GM23338 (cell line): Measurements from ENCODE around the gene FUT4. TPM values are rescaled to one million over a fixed set of nuclear protein-coding genes. Genes with fewer than 3 reads are reported as not detected.

Source experiments
- ATAC-seq: fragments of 200-7000 bp; cut with Tn5 transposase; 3 replicates; pipeline ENCODE4 v1.9.1; 2020
- DNase-seq: peaks from one replicate; pipeline ENCODE4 v3.0.0-alpha.2; 2015; ENCODE audit warnings: low spot score
- H2AFZ ChIP-seq: fragments of 200-600 bp; sonication (generic); 2 replicates; pipeline ENCODE4 v1.8.0; 2016; ENCODE audit warnings: antibody characterized with exemption, mild to moderate bottlenecking, moderate library complexity
- H3F3A ChIP-seq: fragments of 200-600 bp; sonication (generic); replicated peaks from 2 replicates; pipeline ENCODE4 v1.8.0; 2017; ENCODE audit warnings: antibody characterized with exemption, mixed run types, low read depth
- H3K27ac ChIP-seq: fragments of 200-600 bp; sonication (generic); 2 replicates; pipeline ENCODE4 v1.6.1; 2016; ENCODE audit warnings: low read depth
- H3K27me3 ChIP-seq: fragments of 200-600 bp; sonication (generic); 2 replicates; pipeline ENCODE4 v1.8.0; 2016; ENCODE audit warnings: mild to moderate bottlenecking, mixed run types, moderate library complexity; ENCODE audit not compliant: insufficient read depth
- H3K36me3 ChIP-seq: fragments of 200-600 bp; sonication (generic); 2 replicates; pipeline ENCODE4 v1.8.0; 2016; ENCODE audit warnings: mild to moderate bottlenecking; ENCODE audit not compliant: insufficient read depth
- H3K4me1 ChIP-seq: fragments of 200-600 bp; sonication (generic); 2 replicates; pipeline ENCODE4 v1.8.0; 2016; ENCODE audit warnings: mild to moderate bottlenecking, moderate library complexity; ENCODE audit not compliant: insufficient read depth
- H3K4me2 ChIP-seq: fragments of 200-600 bp; sonication (generic); 2 replicates; pipeline ENCODE4 v1.7.1; 2017; ENCODE audit warnings: mixed run types
- H3K4me3 ChIP-seq: fragments of 200-600 bp; sonication (generic); 2 replicates; pipeline ENCODE4 v1.6.1; 2016; ENCODE audit warnings: mixed run types
- H3K79me2 ChIP-seq: fragments of 200-600 bp; sonication (generic); replicated peaks from 2 replicates; pipeline ENCODE4 v1.8.0; 2017; ENCODE audit warnings: mild to moderate bottlenecking; ENCODE audit not compliant: insufficient read depth
- H3K9me2 ChIP-seq: fragments of 200-600 bp; sonication (generic); 2 replicates; pipeline ENCODE4 v1.8.0; 2017; ENCODE audit not compliant: insufficient read depth
- H4K20me1 ChIP-seq: fragments of 200-600 bp; sonication (generic); replicated peaks from 2 replicates; pipeline ENCODE4 v1.8.0; 2017; ENCODE audit warnings: mild to moderate bottlenecking; ENCODE audit not compliant: insufficient read depth
- H3K27ac Mint-ChIP-seq: 2 replicates; pipeline ENCODE4 v1.8.0; 2020; ENCODE audit warnings: inconsistent platforms, mild to moderate bottlenecking, moderate library complexity, mixed read lengths
- H3K27me3 Mint-ChIP-seq: 3 replicates; pipeline ENCODE4 v1.8.0; 2022; ENCODE audit warnings: low read depth, mild to moderate bottlenecking, moderate library complexity, mixed read lengths, inconsistent platforms; ENCODE audit not compliant: insufficient read depth, poor library complexity
- H3K36me3 Mint-ChIP-seq: 3 replicates; pipeline ENCODE4 v1.8.0; 2021; ENCODE audit warnings: low read depth, mild to moderate bottlenecking, inconsistent platforms, moderate library complexity, mixed read lengths
- H3K4me1 Mint-ChIP-seq: 3 replicates; pipeline ENCODE4 v1.8.0; 2020; ENCODE audit warnings: mild to moderate bottlenecking, inconsistent platforms, mixed read lengths
- H3K4me3 Mint-ChIP-seq: 3 replicates; pipeline ENCODE4 v1.8.0; 2021; ENCODE audit warnings: moderate library complexity, mild to moderate bottlenecking, inconsistent platforms, mixed read lengths
- H3K9me3 Mint-ChIP-seq: 3 replicates; pipeline ENCODE4 v1.8.0; 2020; ENCODE audit warnings: moderate library complexity, mild to moderate bottlenecking, inconsistent platforms, mixed read lengths
- CREB1 ChIP-seq: fragments of 250-450 bp; sonication (Bioruptor Pico); IDR thresholded peaks from 2 replicates; pipeline ENCODE4 v1.5.0; 2020; ENCODE audit warnings: low read depth, mild to moderate bottlenecking, moderate library complexity
- CTCF ChIP-seq, 2 experiments: fragments of 200-600 bp in 1 of 2; sonication (generic) in 1 of 2; conservative IDR thresholded peaks; 2 replicates each; pipeline versions ENCODE4 v1.5.1 to v1.6.1; 2016 to 2017; ENCODE audit warnings: antibody characterized with exemption in 2 of 2, low read depth in 2 of 2, mild to moderate bottlenecking in 2 of 2, moderate library complexity in 1 of 2
- EZH2 ChIP-seq: fragments of 200-600 bp; sonication (generic); IDR thresholded peaks from one replicate; pipeline ENCODE4 v1.8.0; 2017; ENCODE audit warnings: antibody characterized with exemption, mild to moderate bottlenecking, low read depth; ENCODE audit not compliant: unreplicated experiment
- EZH2phosphoT487 ChIP-seq: fragments of 200-600 bp; sonication (generic); IDR thresholded peaks from one replicate; pipeline ENCODE4 v1.8.1; 2018; ENCODE audit warnings: antibody characterized with exemption; ENCODE audit not compliant: unreplicated experiment
- JUNB ChIP-seq: IDR thresholded peaks from one replicate; pipeline ENCODE4 v1.6.1; 2016; ENCODE audit warnings: antibody characterized with exemption; ENCODE audit not compliant: unreplicated experiment
- NANOG ChIP-seq: IDR thresholded peaks from 2 replicates; pipeline ENCODE4 v1.6.1; 2016; ENCODE audit warnings: antibody characterized with exemption, borderline replicate concordance
- POLR2AphosphoS5 ChIP-seq: IDR thresholded peaks from 2 replicates; pipeline ENCODE4 v1.6.1; 2016; ENCODE audit warnings: antibody characterized with exemption, low read depth
- STAT1 ChIP-seq: IDR thresholded peaks from one replicate; pipeline ENCODE4 v1.6.1; 2016; ENCODE audit warnings: antibody characterized with exemption; ENCODE audit not compliant: unreplicated experiment
- ZNF114 ChIP-seq: fragments of 250-450 bp; sonication (Bioruptor Pico); IDR thresholded peaks from 2 replicates; pipeline ENCODE4 v1.5.0; 2020; ENCODE audit warnings: mild to moderate bottlenecking, moderate library complexity
- ZNF331 ChIP-seq: fragments of 250-450 bp; sonication (Bioruptor Pico); IDR thresholded peaks from 2 replicates; pipeline ENCODE4 v1.5.0; 2020; ENCODE audit warnings: low read depth, mild to moderate bottlenecking, moderate library complexity
- polyA plus RNA-seq: library from polyadenylated mRNA; unstranded; fragments of >200 nt; fragmentation: Nextera tagmentation; extraction: Ambion mirVana; gene quantifications from 2 replicates; pipeline ENCODE4 v1.2.1, GENCODE V29; 2016
- total RNA-seq: library from RNA; depleted of rRNA; stranded (reverse); fragments of >200 nt; shearing (Covaris generic); gene quantifications from 2 replicates; pipeline ENCODE4 v1.2.3, GENCODE V29; 2014
- TF ChIP-seq, protein P1 (sequence below): IDR thresholded peaks from one replicate; pipeline ENCODE4 v1.6.1; 2018; ENCODE audit warnings: antibody characterized with exemption; ENCODE audit not compliant: unreplicated experiment
- TF ChIP-seq, protein P2 (sequence below): fragments of 250-450 bp; sonication (Bioruptor Pico); IDR thresholded peaks from 2 replicates; pipeline ENCODE4 v1.5.0; 2020; ENCODE audit warnings: mild to moderate bottlenecking, moderate library complexity
- TF ChIP-seq, protein P3 (sequence below): IDR thresholded peaks from 2 replicates; pipeline ENCODE4 v1.6.1; 2016; ENCODE audit warnings: antibody characterized with exemption

The FUT4 gene
- total and polyA plus RNA-seq, 2 experiments from 2014 or later: 2.4 to 7.4 TPM

GRCh38 chr11:94585399-94585798 is 41.7 kb downstream of the FUT4 start:
- Histone ChIP-seq H3F3A (no peaks in the 10 kb centered on the region), H3K4me3 (no peak overlapping the region), H3K9me2 (no peaks in the 10 kb centered on the region), H3K27ac (no peak overlapping the region), H3K27me3 (no peaks in the 10 kb centered on the region), H3K4me1 (no peaks in the 10 kb centered on the region), H4K20me1 (no peaks in the 10 kb centered on the region), H3K79me2 (no peaks in the 10 kb centered on the region), H3K4me2 (no peak overlapping the region), H2AFZ (no peak overlapping the region), H3K36me3 (no peaks in the 10 kb centered on the region)
- no peak overlapping the region for H3K4me3 Mint-ChIP-seq
- no peak overlapping the region for H3K27ac Mint-ChIP-seq
- ATAC-seq: no peak
- H3K4me1 Mint-ChIP-seq: no peaks in the 10 kb centered on the region; the same call in 2 of the 3 replicates
- no peak for DNase-seq
- H3K27me3 Mint-ChIP-seq: no peaks in the 10 kb centered on the region
- TF ChIP-seq CREB1: no peak
- TF ChIP-seq, protein P1, sequence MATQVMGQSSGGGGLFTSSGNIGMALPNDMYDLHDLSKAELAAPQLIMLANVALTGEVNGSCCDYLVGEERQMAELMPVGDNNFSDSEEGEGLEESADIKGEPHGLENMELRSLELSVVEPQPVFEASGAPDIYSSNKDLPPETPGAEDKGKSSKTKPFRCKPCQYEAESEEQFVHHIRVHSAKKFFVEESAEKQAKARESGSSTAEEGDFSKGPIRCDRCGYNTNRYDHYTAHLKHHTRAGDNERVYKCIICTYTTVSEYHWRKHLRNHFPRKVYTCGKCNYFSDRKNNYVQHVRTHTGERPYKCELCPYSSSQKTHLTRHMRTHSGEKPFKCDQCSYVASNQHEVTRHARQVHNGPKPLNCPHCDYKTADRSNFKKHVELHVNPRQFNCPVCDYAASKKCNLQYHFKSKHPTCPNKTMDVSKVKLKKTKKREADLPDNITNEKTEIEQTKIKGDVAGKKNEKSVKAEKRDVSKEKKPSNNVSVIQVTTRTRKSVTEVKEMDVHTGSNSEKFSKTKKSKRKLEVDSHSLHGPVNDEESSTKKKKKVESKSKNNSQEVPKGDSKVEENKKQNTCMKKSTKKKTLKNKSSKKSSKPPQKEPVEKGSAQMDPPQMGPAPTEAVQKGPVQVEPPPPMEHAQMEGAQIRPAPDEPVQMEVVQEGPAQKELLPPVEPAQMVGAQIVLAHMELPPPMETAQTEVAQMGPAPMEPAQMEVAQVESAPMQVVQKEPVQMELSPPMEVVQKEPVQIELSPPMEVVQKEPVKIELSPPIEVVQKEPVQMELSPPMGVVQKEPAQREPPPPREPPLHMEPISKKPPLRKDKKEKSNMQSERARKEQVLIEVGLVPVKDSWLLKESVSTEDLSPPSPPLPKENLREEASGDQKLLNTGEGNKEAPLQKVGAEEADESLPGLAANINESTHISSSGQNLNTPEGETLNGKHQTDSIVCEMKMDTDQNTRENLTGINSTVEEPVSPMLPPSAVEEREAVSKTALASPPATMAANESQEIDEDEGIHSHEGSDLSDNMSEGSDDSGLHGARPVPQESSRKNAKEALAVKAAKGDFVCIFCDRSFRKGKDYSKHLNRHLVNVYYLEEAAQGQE: no peak
- TF ChIP-seq ZNF331 (CRISPR knock-in tag): no peak
- no peak for TF ChIP-seq EZH2
- no peak for TF ChIP-seq EZH2phosphoT487
- no peak for TF ChIP-seq CTCF (conservative IDR thresholded peaks at IDR 0.05; ENCODE audit: low read depth in 2 of 2)
- no peak for TF ChIP-seq ZNF114 (CRISPR knock-in tag)
- no peak for TF ChIP-seq POLR2AphosphoS5
- TF ChIP-seq, protein P2, sequence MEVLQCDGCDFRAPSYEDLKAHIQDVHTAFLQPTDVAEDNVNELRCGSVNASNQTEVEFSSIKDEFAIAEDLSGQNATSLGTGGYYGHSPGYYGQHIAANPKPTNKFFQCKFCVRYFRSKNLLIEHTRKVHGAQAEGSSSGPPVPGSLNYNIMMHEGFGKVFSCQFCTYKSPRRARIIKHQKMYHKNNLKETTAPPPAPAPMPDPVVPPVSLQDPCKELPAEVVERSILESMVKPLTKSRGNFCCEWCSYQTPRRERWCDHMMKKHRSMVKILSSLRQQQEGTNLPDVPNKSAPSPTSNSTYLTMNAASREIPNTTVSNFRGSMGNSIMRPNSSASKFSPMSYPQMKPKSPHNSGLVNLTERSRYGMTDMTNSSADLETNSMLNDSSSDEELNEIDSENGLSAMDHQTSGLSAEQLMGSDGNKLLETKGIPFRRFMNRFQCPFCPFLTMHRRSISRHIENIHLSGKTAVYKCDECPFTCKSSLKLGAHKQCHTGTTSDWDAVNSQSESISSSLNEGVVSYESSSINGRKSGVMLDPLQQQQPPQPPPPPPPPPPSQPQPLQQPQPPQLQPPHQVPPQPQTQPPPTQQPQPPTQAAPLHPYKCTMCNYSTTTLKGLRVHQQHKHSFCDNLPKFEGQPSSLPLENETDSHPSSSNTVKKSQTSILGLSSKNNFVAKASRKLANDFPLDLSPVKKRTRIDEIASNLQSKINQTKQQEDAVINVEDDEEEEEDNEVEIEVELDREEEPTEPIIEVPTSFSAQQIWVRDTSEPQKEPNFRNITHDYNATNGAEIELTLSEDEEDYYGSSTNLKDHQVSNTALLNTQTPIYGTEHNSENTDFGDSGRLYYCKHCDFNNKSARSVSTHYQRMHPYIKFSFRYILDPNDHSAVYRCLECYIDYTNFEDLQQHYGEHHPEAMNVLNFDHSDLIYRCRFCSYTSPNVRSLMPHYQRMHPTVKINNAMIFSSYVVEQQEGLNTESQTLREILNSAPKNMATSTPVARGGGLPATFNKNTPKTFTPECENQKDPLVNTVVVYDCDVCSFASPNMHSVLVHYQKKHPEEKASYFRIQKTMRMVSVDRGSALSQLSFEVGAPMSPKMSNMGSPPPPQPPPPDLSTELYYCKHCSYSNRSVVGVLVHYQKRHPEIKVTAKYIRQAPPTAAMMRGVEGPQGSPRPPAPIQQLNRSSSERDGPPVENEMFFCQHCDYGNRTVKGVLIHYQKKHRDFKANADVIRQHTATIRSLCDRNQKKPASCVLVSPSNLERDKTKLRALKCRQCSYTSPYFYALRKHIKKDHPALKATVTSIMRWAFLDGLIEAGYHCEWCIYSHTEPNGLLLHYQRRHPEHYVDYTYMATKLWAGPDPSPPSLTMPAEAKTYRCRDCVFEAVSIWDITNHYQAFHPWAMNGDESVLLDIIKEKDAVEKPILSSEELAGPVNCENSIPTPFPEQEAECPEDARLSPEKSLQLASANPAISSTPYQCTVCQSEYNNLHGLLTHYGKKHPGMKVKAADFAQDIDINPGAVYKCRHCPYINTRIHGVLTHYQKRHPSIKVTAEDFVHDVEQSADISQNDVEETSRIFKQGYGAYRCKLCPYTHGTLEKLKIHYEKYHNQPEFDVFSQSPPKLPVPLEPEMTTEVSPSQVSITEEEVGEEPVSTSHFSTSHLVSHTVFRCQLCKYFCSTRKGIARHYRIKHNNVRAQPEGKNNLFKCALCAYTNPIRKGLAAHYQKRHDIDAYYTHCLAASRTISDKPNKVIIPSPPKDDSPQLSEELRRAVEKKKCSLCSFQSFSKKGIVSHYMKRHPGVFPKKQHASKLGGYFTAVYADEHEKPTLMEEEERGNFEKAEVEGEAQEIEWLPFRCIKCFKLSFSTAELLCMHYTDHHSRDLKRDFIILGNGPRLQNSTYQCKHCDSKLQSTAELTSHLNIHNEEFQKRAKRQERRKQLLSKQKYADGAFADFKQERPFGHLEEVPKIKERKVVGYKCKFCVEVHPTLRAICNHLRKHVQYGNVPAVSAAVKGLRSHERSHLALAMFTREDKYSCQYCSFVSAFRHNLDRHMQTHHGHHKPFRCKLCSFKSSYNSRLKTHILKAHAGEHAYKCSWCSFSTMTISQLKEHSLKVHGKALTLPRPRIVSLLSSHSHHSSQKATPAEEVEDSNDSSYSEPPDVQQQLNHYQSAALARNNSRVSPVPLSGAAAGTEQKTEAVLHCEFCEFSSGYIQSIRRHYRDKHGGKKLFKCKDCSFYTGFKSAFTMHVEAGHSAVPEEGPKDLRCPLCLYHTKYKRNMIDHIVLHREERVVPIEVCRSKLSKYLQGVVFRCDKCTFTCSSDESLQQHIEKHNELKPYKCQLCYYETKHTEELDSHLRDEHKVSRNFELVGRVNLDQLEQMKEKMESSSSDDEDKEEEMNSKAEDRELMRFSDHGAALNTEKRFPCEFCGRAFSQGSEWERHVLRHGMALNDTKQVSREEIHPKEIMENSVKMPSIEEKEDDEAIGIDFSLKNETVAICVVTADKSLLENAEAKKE (CRISPR knock-in tag): no peak
- no peak for TF ChIP-seq JUNB
- TF ChIP-seq NANOG: no peak
- TF ChIP-seq, protein P3, sequence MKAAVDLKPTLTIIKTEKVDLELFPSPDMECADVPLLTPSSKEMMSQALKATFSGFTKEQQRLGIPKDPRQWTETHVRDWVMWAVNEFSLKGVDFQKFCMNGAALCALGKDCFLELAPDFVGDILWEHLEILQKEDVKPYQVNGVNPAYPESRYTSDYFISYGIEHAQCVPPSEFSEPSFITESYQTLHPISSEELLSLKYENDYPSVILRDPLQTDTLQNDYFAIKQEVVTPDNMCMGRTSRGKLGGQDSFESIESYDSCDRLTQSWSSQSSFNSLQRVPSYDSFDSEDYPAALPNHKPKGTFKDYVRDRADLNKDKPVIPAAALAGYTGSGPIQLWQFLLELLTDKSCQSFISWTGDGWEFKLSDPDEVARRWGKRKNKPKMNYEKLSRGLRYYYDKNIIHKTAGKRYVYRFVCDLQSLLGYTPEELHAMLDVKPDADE: no peak
- no peak for TF ChIP-seq STAT1
- no peaks in the 10 kb centered on the region for H3K9me3 Mint-ChIP-seq
- no peaks in the 10 kb centered on the region for H3K36me3 Mint-ChIP-seq
